SK-N-SH (cell line): ENCODE results near the gene RNASEH2B. TPM values are rescaled to one million over a fixed set of nuclear protein-coding genes. Genes with fewer than 3 reads are reported as not detected.

Source experiments
- CTCF ChIA-PET: fragments of 300-600, 350-600 bp; formaldehyde crosslinking; extraction: SDS; loops from one replicate; lab custom pipeline; 2021; lab: Yijun Ruan, JAX
- POLR2A ChIA-PET: fragments of 350-600 bp; sonication (Branson Sonifier 250); formaldehyde crosslinking; extraction: SDS; loops from one replicate; lab custom pipeline; 2020; ENCODE audit warnings: antibody characterized with exemption, inconsistent platforms; lab: Yijun Ruan, JAX
- DNase-seq: peaks from one replicate; pipeline ENCODE4 v3.0.0; 2012
- H2AFZ ChIP-seq: fragments of 200-600 bp; sonication (generic); 2 replicates; pipeline ENCODE4 v1.8.1; 2016; ENCODE audit warnings: antibody characterized with exemption, mild to moderate bottlenecking, low read depth
- H3F3A ChIP-seq: fragments of 200-600 bp; sonication (generic); replicated peaks from 2 replicates; pipeline ENCODE3; 2016; ENCODE audit warnings: antibody characterized with exemption, mild to moderate bottlenecking; ENCODE audit not compliant: insufficient read depth
- H3K27ac ChIP-seq, 2 experiments: fragments of 200-500 bp in 1 of 2; fragments of 200-600 bp in 1 of 2; sonication (Bioruptor generic) in 1 of 2; sonication (generic), shearing (Covaris generic) in 1 of 2; 2 replicates each; pipeline versions ENCODE4 v1.5.1 to v1.6.1; 2014 to 2016; ENCODE audit warnings: low read depth in 2 of 2, inconsistent platforms in 1 of 2, low read length in 1 of 2, mild to moderate bottlenecking in 1 of 2, mixed read lengths in 1 of 2
- H3K27me3 ChIP-seq: fragments of 200-600 bp; sonication (generic), shearing (Covaris generic); 2 replicates; pipeline ENCODE4 v1.6.1; 2016; ENCODE audit warnings: mixed run types; ENCODE audit not compliant: insufficient read depth
- H3K36me3 ChIP-seq, 2 experiments: fragments of 200-500 bp in 1 of 2; fragments of 200-600 bp in 1 of 2; sonication (Bioruptor generic) in 1 of 2; sonication (generic) in 1 of 2; replicated peaks in 1 of 2; 2 replicates each; pipeline versions ENCODE3 to v1.5.1; 2014 to 2016; ENCODE audit warnings: low read length in 1 of 2, mild to moderate bottlenecking in 1 of 2; ENCODE audit not compliant: insufficient read depth in 2 of 2, control insufficient read depth in 1 of 2
- H3K4me1 ChIP-seq, 2 experiments: fragments of 200-500 bp in 1 of 2; fragments of 200-600 bp in 1 of 2; sonication (Bioruptor generic) in 1 of 2; sonication (generic), shearing (Covaris generic) in 1 of 2; 2 replicates each; pipeline versions ENCODE4 v1.5.1 to v1.6.1; 2014 to 2016; ENCODE audit warnings: low read depth in 1 of 2, low read length in 1 of 2, mixed run types in 1 of 2; ENCODE audit not compliant: insufficient read depth in 2 of 2, control insufficient read depth in 1 of 2
- H3K4me2 ChIP-seq: fragments of 200-600 bp; sonication (generic), shearing (Covaris generic); 2 replicates; pipeline ENCODE4 v1.6.1; 2017; ENCODE audit warnings: mixed run types
- H3K4me3 ChIP-seq, 2 experiments: fragments of 200-500 bp in 1 of 2; fragments of 200-600 bp in 1 of 2; sonication (Bioruptor generic) in 1 of 2; sonication (generic), shearing (Covaris generic) in 1 of 2; 2 replicates each; pipeline versions ENCODE4 v1.5.1 to v1.8.1; 2014 to 2016; ENCODE audit warnings: low read depth in 2 of 2, inconsistent platforms in 1 of 2, low read length in 1 of 2, mild to moderate bottlenecking in 1 of 2, mixed read lengths in 1 of 2, moderate library complexity in 1 of 2
- H3K79me2 ChIP-seq: fragments of 200-600 bp; sonication (generic); 2 replicates; pipeline ENCODE4 v1.8.1; 2017; ENCODE audit warnings: mild to moderate bottlenecking; ENCODE audit not compliant: insufficient read depth
- H3K9ac ChIP-seq: fragments of 200-600 bp; sonication (generic); 2 replicates; pipeline ENCODE4 v1.6.1; 2017; ENCODE audit warnings: mixed run types
- H3K9me2 ChIP-seq: fragments of 200-600 bp; sonication (generic); 2 replicates; pipeline ENCODE4 v1.6.1; 2017; ENCODE audit warnings: mixed run types
- H3K9me3 ChIP-seq: fragments of 200-600 bp; sonication (generic); 2 replicates; pipeline ENCODE4 v1.6.1; 2017; ENCODE audit warnings: mixed run types, mild to moderate bottlenecking, moderate library complexity
- H4K20me1 ChIP-seq: fragments of 200-600 bp; sonication (generic); 2 replicates; pipeline ENCODE4 v1.6.1; 2017; ENCODE audit warnings: mild to moderate bottlenecking, mixed run types; ENCODE audit not compliant: insufficient read depth
- CTCF ChIP-seq: fragments of 200-600 bp; sonication (generic); IDR thresholded peaks from 2 replicates; pipeline ENCODE4 v1.6.1; 2017; ENCODE audit warnings: antibody characterized with exemption, mild to moderate bottlenecking, moderate library complexity
- ELF1 ChIP-seq: IDR thresholded peaks from 2 replicates; pipeline ENCODE4 v1.4.0; 2012
- EZH2phosphoT487 ChIP-seq: fragments of 200-600 bp; sonication (generic); IDR thresholded peaks from 2 replicates; pipeline ENCODE4 v1.6.1; 2017; ENCODE audit warnings: low read depth, mixed run types, mild to moderate bottlenecking, antibody characterized with exemption, moderate library complexity, borderline replicate concordance
- FOSL2 ChIP-seq: IDR thresholded peaks from 2 replicates; pipeline ENCODE4 v1.4.0; 2012; ENCODE audit warnings: low read depth, mild to moderate bottlenecking, moderate library complexity, borderline replicate concordance
- FOXJ3 ChIP-seq: sonication (generic); formaldehyde crosslinking; IDR thresholded peaks from 2 replicates; pipeline ENCODE4 v1.5.1; 2020; ENCODE audit warnings: mild to moderate bottlenecking, missing genetic modification reagents
- FOXM1 ChIP-seq: IDR thresholded peaks from 2 replicates; pipeline ENCODE4 v1.4.0; 2012; ENCODE audit warnings: low read depth, mild to moderate bottlenecking
- JUND ChIP-seq: IDR thresholded peaks from 2 replicates; pipeline ENCODE4 v1.4.0; 2012
- MAX ChIP-seq: IDR thresholded peaks from 2 replicates; pipeline ENCODE4 v1.4.0; 2012; ENCODE audit warnings: low read depth
- NFIC ChIP-seq: IDR thresholded peaks from 2 replicates; pipeline ENCODE4 v1.4.0; 2012; ENCODE audit warnings: borderline replicate concordance
- NRF1 ChIP-seq: IDR thresholded peaks from 2 replicates; pipeline ENCODE4 v1.6.1; 2012; ENCODE audit warnings: low read depth, mild to moderate bottlenecking, low read length
- REST ChIP-seq: IDR thresholded peaks from 2 replicates; pipeline ENCODE4 v1.6.1; 2012; ENCODE audit warnings: mild to moderate bottlenecking, low read depth, low read length, moderate library complexity
- TAF1 ChIP-seq: IDR thresholded peaks from 2 replicates; pipeline ENCODE4 v1.6.1; 2012; ENCODE audit warnings: low read depth, mild to moderate bottlenecking, low read length, moderate library complexity, borderline replicate concordance
- TEAD4 ChIP-seq: IDR thresholded peaks from 2 replicates; pipeline ENCODE4 v1.4.0; 2012; ENCODE audit warnings: mild to moderate bottlenecking, borderline replicate concordance; ENCODE audit not compliant: insufficient read depth
- USF2 ChIP-seq: fragments of 150-350 bp; IDR thresholded peaks from 2 replicates; pipeline ENCODE4 v1.6.1; 2017; ENCODE audit warnings: antibody characterized with exemption, low read length, low read depth, borderline replicate concordance
- YY1 ChIP-seq: IDR thresholded peaks from 2 replicates; pipeline ENCODE4 v1.4.0; 2012; ENCODE audit warnings: low read depth, mild to moderate bottlenecking
- WGBS: methylation state at CpG from one replicate; pipeline ENCODE4 v1.1.6; 2017; ENCODE audit warnings: low lambda C conversion rate; 5-methylcytosine and 5-hydroxymethylcytosine counted together
- polyA plus RNA-seq, 3 experiments: library from polyadenylated mRNA; depleted of rRNA; stranded (reverse); fragments of >200 nt; gene quantifications; 2 replicates each; pipeline ENCODE4 v1.2.3, GENCODE V29; 2012

The RNASEH2B gene
- polyA plus RNA-seq, 1 of the 3 experiments (the other 2 are of a cell fraction): 13.0 TPM

GRCh38 chr13:50907781-50908180, 1.8 kb upstream of the RNASEH2B start:
- DNase-seq: no peak
- no peaks in the 10 kb centered on the region for H3K36me3 ChIP-seq
- no peak for TF ChIP-seq NFIC
- 94% methylated on average over 7 of the region's 7 CpGs for WGBS
- no peak overlapping the region for H3K27ac ChIP-seq
- H2AFZ ChIP-seq: no peak overlapping the region
- CTCF ChIA-PET: interaction anchor here (1.0 to 6.1 kb wide), 2 partner anchors 15 to 910 kb away, joined by 3 to 47 read pairs; no protein-coding TSS in a partner anchor
- H3K9me3 ChIP-seq: no peaks in the 10 kb centered on the region
- no peaks in the 10 kb centered on the region for H3K9me2 ChIP-seq
- H3F3A ChIP-seq: peaks cover 6% of the 10 kb centered on the region
- no peaks in the 10 kb centered on the region for H4K20me1 ChIP-seq
- peaks cover 0 to 19% of the 10 kb centered on the region in 2 experiments; a peak in 3 of 4 replicates for H3K4me1 ChIP-seq
- no peaks in the 10 kb centered on the region for H3K27me3 ChIP-seq
- H3K9ac ChIP-seq: no peak overlapping the region
- H3K4me2 ChIP-seq: no peak overlapping the region
- H3K4me3 ChIP-seq: no peak overlapping the region
- POLR2A ChIA-PET: no interaction called here
- peaks cover 25% of the 10 kb centered on the region for H3K79me2 ChIP-seq

- no peak overlapping the region for H2AFZ ChIP-seq
- WGBS: 94% methylated on average over 4 of the region's 4 CpGs
Measured at GRCh38 chr13:50908371-50908770, 1.2 kb upstream of the RNASEH2B start.

GRCh38 chr13:50910485-50910805, 854 bp downstream of the RNASEH2B start:
- ChIA-PET CTCF (interaction anchor here (2.2 to 6.1 kb wide), 7 partner anchors 12 to 932 kb away, joined by 7 to 47 read pairs (median 32); no protein-coding TSS in a partner anchor), POLR2A (no interaction called here)
- Histone ChIP-seq H3K4me2 (peak overlapping the region; percentile 97), H3K27ac (peak overlapping the region; percentile 73 to 80), H3K4me3 (peak overlapping the region; percentile 84), H3K36me3 (no peaks in the 10 kb centered on the region), H3K4me1 (peaks cover 7 to 19% of the 10 kb centered on the region in 2 experiments), H3K9me3 (no peaks in the 10 kb centered on the region), H3K9ac (peak overlapping the region; percentile 89), H3K27me3 (no peaks in the 10 kb centered on the region), H3K79me2 (peaks cover 49% of the 10 kb centered on the region), H3F3A (peaks cover 6% of the 10 kb centered on the region), H2AFZ (peak overlapping the region; percentile 94), H3K9me2 (no peaks in the 10 kb centered on the region), H4K20me1 (no peaks in the 10 kb centered on the region)
- peak; percentile 73 for DNase-seq
- 10% methylated on average over 5 of the region's 13 CpGs for WGBS
- TF ChIP-seq FOXJ3 (CRISPR knock-in tag) (no peak), USF2 (no peak), YY1 (no peak), JUND (no peak), NRF1 (no peak), TAF1 (0 out of 2 replicates have a peak, but pooled peaks have one; percentile 1), EZH2phosphoT487 (no peak), REST (no peak), CTCF (peak; percentile 15; the same call in 1 of the 2 replicates), FOSL2 (no peak), ELF1 (no peak; the same call in 1 of the 2 replicates), MAX (no peak; the same call in none of the 2 replicates)

More at GRCh38 chr13:50908371-50908770, 1.2 kb upstream of the RNASEH2B start:
- no peak for TF ChIP-seq FOXM1
- no peak for TF ChIP-seq TEAD4
- no peak for TF ChIP-seq YY1
- TF ChIP-seq TAF1: no peak
- TF ChIP-seq, all 33 proteins: peak for 0
- no peaks in the 10 kb centered on the region for H3K36me3 ChIP-seq
- H3K4me2 ChIP-seq: no peak overlapping the region
- H3K9me2 ChIP-seq: no peaks in the 10 kb centered on the region
- peaks cover 0 to 19% of the 10 kb centered on the region in 2 experiments; a peak in 3 of 4 replicates for H3K4me1 ChIP-seq
- no peaks in the 10 kb centered on the region for H3K27me3 ChIP-seq
- H3K4me3 ChIP-seq: no peak overlapping the region
- peaks cover 6% of the 10 kb centered on the region for H3F3A ChIP-seq
- no peaks in the 10 kb centered on the region for H3K9me3 ChIP-seq
- POLR2A ChIA-PET: interaction anchor here (0.7 to 1.1 kb wide), 2 partner anchors 62 to 784 kb away, joined by 3 to 4 read pairs; no protein-coding TSS in a partner anchor
- H3K9ac ChIP-seq: no peak overlapping the region
- H4K20me1 ChIP-seq: no peaks in the 10 kb centered on the region
- H3K27ac ChIP-seq: no peak overlapping the region
- DNase-seq: no peak
- H3K79me2 ChIP-seq: peaks cover 30% of the 10 kb centered on the region
- CTCF ChIA-PET: interaction anchor here (0.9 to 6.1 kb wide), 4 partner anchors 16 to 911 kb away, joined by 3 to 47 read pairs (median 3); no protein-coding TSS in a partner anchor
